Ectodermal cell (in vitro differentiated cells): ENCODE data around the gene NR6A1.

Experiments
- H3K27ac ChIP-seq: 2 replicates; pipeline ENCODE4 v1.7.0; 2013; ENCODE audit warnings: mild to moderate bottlenecking, low read depth, low read length; ENCODE audit not compliant: insufficient read depth, poor library complexity, severe bottlenecking
- H3K27me3 ChIP-seq: 2 replicates; pipeline ENCODE4 v1.7.0; 2013; ENCODE audit warnings: mild to moderate bottlenecking, low read length; ENCODE audit not compliant: insufficient read depth, control insufficient read depth, poor library complexity, severe bottlenecking
- H3K36me3 ChIP-seq: one replicate; pipeline ENCODE4 v1.7.0; 2013; ENCODE audit warnings: low read length; ENCODE audit not compliant: control insufficient read depth, insufficient read depth
- H3K4me1 ChIP-seq: one replicate; pipeline ENCODE4 v1.7.0; 2013; ENCODE audit warnings: low read length; ENCODE audit not compliant: control insufficient read depth, insufficient read depth
- H3K4me3 ChIP-seq: 2 replicates; pipeline ENCODE4 v1.7.0; 2013; ENCODE audit warnings: low read depth, low read length, control low read depth; ENCODE audit not compliant: insufficient read depth
- H3K9me3 ChIP-seq: 2 replicates; pipeline ENCODE4 v1.7.0; 2013; ENCODE audit warnings: mild to moderate bottlenecking, low read length, moderate library complexity; ENCODE audit not compliant: control insufficient read depth
- WGBS, 2 experiments: methylation state at CpG; one replicate each; pipeline ENCODE4 v1.1.7; 2013; ENCODE audit warnings: missing lambda C conversion rate in 2 of 2; 5-methylcytosine and 5-hydroxymethylcytosine counted together

NR6A1 gene

GRCh38 chr9:124767821-124768220, 3.3 kb downstream of the NR6A1 start:
- Histone ChIP-seq H3K36me3 (no peaks in the 10 kb centered on the region), H3K27ac (no peak overlapping the region), H3K4me1 (peaks cover 34% of the 10 kb centered on the region), H3K9me3 (no peaks in the 10 kb centered on the region), H3K4me3 (peak overlapping the region; percentile 82), H3K27me3 (no peaks in the 10 kb centered on the region)
- 0 to 20% methylated on average over 2 of the region's 2 CpGs for WGBS, 2 experiments

- Histone ChIP-seq H3K4me1 (peaks cover 35% of the 10 kb centered on the region), H3K36me3 (no peaks in the 10 kb centered on the region), H3K9me3 (no peaks in the 10 kb centered on the region), H3K27me3 (no peaks in the 10 kb centered on the region), H3K4me3 (peak overlapping the region; percentile 6), H3K27ac (no peak overlapping the region)
- WGBS, 2 experiments = 11 to 23% methylated on average over 3 of the region's 4 CpGs
Measured at GRCh38 chr9:124766815-124767554, 4.1 kb downstream of the NR6A1 start.

DNA sequence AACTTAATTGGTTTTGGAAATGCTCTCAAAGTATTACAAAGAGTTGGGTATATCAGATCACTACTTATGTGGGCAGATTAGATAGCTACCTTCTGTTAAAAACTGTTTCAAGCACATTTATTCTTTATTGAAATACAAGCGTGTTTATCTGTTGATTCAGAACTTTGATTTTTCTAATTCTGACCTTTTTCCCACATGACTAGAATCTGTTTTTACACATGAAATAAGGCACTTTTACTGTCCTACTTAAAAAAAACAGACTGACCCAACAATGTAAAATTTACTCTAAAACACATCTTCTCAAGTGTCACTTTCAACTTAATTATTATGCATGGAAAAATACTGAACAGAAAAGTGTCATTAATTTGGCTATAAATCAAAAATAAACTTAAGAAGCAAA, 4.8 kb downstream of the NR6A1 start:
- H3K27ac ChIP-seq = peak overlapping the region; percentile 72
- H3K9me3 ChIP-seq = no peaks in the 10 kb centered on the region
- H3K36me3 ChIP-seq = no peaks in the 10 kb centered on the region
- H3K4me1 ChIP-seq = peaks cover 41% of the 10 kb centered on the region
- H3K4me3 ChIP-seq = peak overlapping the region; percentile 6
- no peaks in the 10 kb centered on the region for H3K27me3 ChIP-seq
- WGBS, 2 experiments = 50 to 74% methylated on average over 1 of the region's 1 CpG

- H3K27me3 ChIP-seq = no peaks in the 10 kb centered on the region
Measured at GRCh38 chr9:124765439-124765835, 5.7 kb downstream of the NR6A1 start.

GRCh38 chr9:124764774-124765438, 6.2 kb downstream of the NR6A1 start:
- WGBS, 2 experiments = 57 to 69% methylated on average over 2 to 3 of the region's 6 CpGs
- Histone ChIP-seq H3K4me3 (no peak overlapping the region), H3K27me3 (no peaks in the 10 kb centered on the region), H3K4me1 (peaks cover 53% of the 10 kb centered on the region), H3K9me3 (no peaks in the 10 kb centered on the region), H3K36me3 (no peaks in the 10 kb centered on the region), H3K27ac (peak overlapping the region; percentile 4)

More at GRCh38 chr9:124765439-124765835, 5.7 kb downstream of the NR6A1 start:
- Histone ChIP-seq H3K9me3 (no peaks in the 10 kb centered on the region), H3K4me3 (peak overlapping the region; percentile 20), H3K27ac (peak overlapping the region; percentile 72), H3K4me1 (peaks cover 50% of the 10 kb centered on the region), H3K36me3 (no peaks in the 10 kb centered on the region)
- WGBS, 2 experiments = 3 to 6% methylated on average over 3 to 6 of the region's 6 CpGs

DNA sequence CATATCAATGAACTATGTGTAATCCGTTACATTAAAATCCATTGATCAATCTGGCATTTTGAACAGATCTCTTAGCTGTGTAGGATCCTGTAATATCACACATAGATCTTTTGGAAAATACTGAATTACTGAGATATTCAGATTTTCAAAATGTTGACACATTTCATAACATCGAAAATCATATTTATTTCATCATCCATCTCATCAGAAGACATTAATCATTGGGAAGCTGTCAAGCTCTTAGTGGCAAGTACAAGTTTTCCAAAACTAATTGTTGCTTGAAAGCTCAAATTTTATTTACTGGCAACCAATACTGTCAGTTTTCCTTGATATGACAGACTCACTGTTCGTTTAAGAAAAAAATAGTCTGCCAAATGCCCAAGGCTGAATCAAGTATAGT, 8.5 kb downstream of the NR6A1 start:
- Histone ChIP-seq H3K27me3 (no peaks in the 10 kb centered on the region), H3K36me3 (no peaks in the 10 kb centered on the region), H3K27ac (no peak overlapping the region), H3K4me1 (peaks cover 64% of the 10 kb centered on the region), H3K9me3 (no peaks in the 10 kb centered on the region), H3K4me3 (no peak overlapping the region)
- WGBS, 2 experiments = 87 to 95% methylated on average over 2 to 3 of the region's 3 CpGs

GRCh38 chr9:124761710-124762109, 9.4 kb downstream of the NR6A1 start:
- 51% methylated on average over 3 of the region's 3 CpGs; no CpG with 5 or more reads in 1 of the 2 experiments for WGBS, 2 experiments
- Histone ChIP-seq H3K27ac (no peak overlapping the region), H3K4me3 (no peak overlapping the region)

GRCh38 chr9:124761196-124761595, 9.9 kb downstream of the NR6A1 start:
- Histone ChIP-seq H3K4me1 (peaks cover 65% of the 10 kb centered on the region), H3K27ac (no peak overlapping the region), H3K9me3 (no peaks in the 10 kb centered on the region), H3K36me3 (no peaks in the 10 kb centered on the region), H3K4me3 (no peak overlapping the region), H3K27me3 (no peaks in the 10 kb centered on the region)
- 0 to 8% methylated on average over 2 of the region's 2 CpGs for WGBS, 2 experiments

More at GRCh38 chr9:124761710-124762109, 9.4 kb downstream of the NR6A1 start:
- Histone ChIP-seq H3K4me1 (peaks cover 65% of the 10 kb centered on the region), H3K9me3 (no peaks in the 10 kb centered on the region), H3K36me3 (no peaks in the 10 kb centered on the region), H3K27me3 (no peaks in the 10 kb centered on the region)

DNA sequence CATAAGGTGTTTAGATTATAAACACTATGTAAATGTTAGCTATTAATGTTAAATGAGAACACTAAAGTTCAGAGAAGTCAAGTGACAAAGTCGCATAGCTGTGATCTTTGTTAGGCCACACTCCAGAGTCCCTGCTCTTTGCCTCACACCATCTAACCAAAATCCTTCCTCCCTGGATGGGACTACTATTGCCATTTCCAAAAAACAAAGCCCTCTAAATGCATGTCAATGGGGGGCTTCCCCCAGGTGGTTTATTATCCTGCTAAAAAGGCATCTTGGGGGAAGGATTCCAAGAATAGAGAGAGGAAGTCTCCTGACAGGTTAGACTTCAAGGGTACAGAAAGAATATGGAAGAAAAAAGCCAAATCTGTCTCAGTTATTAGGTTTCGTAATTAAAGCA, 10.4 kb downstream of the NR6A1 start:
- Histone ChIP-seq H3K36me3 (no peaks in the 10 kb centered on the region), H3K27me3 (no peaks in the 10 kb centered on the region), H3K4me1 (peaks cover 62% of the 10 kb centered on the region), H3K9me3 (no peaks in the 10 kb centered on the region), H3K4me3 (no peak overlapping the region), H3K27ac (no peak overlapping the region)
- 3 to 18% methylated on average over 2 of the region's 2 CpGs for WGBS, 2 experiments

DNA sequence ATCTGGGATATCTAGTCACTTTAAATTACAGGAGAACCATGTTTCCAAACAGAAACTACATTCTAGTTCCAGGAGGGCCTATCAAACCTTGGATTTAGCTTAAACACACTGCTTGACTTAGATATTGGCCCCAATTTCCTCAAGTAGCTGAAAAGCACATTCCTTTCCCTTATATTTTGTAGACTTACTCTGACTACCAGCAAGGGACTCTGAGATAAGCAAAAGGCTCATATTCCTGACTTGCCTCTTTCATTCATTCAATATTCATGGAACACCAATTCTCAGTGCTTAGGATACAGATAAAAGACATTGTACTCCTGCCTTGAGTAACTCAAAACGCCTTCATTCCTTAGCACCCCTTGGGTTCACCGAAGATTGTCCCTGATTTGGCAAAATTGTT, 11.8 kb downstream of the NR6A1 start:
- peak overlapping the region; percentile 68 for H3K27ac ChIP-seq
- H3K9me3 ChIP-seq = no peaks in the 10 kb centered on the region
- no peaks in the 10 kb centered on the region for H3K36me3 ChIP-seq
- no peak overlapping the region for H3K4me3 ChIP-seq
- H3K27me3 ChIP-seq = no peaks in the 10 kb centered on the region
- WGBS, 2 experiments = 63 to 72% methylated on average over 2 of the region's 2 CpGs
- H3K4me1 ChIP-seq = peaks cover 62% of the 10 kb centered on the region
